Kidney (tissue), 14 donors: ENCODE results near the gene PANX2. TPM values are rescaled to one million over a fixed set of nuclear protein-coding genes. Genes with fewer than 3 reads are reported as not detected.

ENCODE experiments used
- DNase-seq, 5 donors: peaks; one replicate each; pipeline ENCODE4 v3.0.0-alpha.2; 2013 to 2020
- FAIRE-seq: peaks from 2 replicates; lab custom pipeline; 2012; peaks lifted over from hg19 to GRCh38; lab: Jason Lieb, UNC
- H3K27ac ChIP-seq, 2 donors: one replicate each; pipeline ENCODE4 v1.7.0; 2013; ENCODE audit warnings: low read depth in 2 of 2, low read length in 2 of 2, inconsistent platforms in 1 of 2
- H3K27me3 ChIP-seq: one replicate; pipeline ENCODE4 v1.7.1; 2013; ENCODE audit warnings: low read length, inconsistent platforms; ENCODE audit not compliant: control insufficient read depth, insufficient read depth
- H3K36me3 ChIP-seq, 3 donors: one replicate each; pipeline versions ENCODE4 v1.7.0 to v1.7.1; 2013; ENCODE audit warnings: low read length in 3 of 3, control low read depth in 1 of 3, inconsistent platforms in 1 of 3; ENCODE audit not compliant: insufficient read depth in 3 of 3, control insufficient read depth in 2 of 3
- H3K4me1 ChIP-seq, 3 donors: one replicate each; pipeline versions ENCODE4 v1.7.0 to v1.7.1; 2013; ENCODE audit warnings: low read length in 3 of 3, inconsistent platforms in 1 of 3, low read depth in 1 of 3; ENCODE audit not compliant: control insufficient read depth in 2 of 3, insufficient read depth in 2 of 3
- H3K4me3 ChIP-seq, 3 donors: one replicate each; pipeline versions ENCODE4 v1.7.0 to v1.8.1; 2013; ENCODE audit warnings: low read length in 3 of 3, control low read depth in 1 of 3, inconsistent platforms in 1 of 3
- H3K9ac ChIP-seq, 3 donors: one replicate each; pipeline versions ENCODE4 v1.7.0 to v1.7.1; 2013; ENCODE audit warnings: low read length in 3 of 3, control low read depth in 1 of 3, inconsistent platforms in 1 of 3
- H3K9me3 ChIP-seq, 3 donors: one replicate each; pipeline versions ENCODE4 v1.7.0 to v1.7.1; 2013; ENCODE audit warnings: low read length in 3 of 3, control low read depth in 1 of 3, inconsistent platforms in 1 of 3; ENCODE audit not compliant: control insufficient read depth in 2 of 3, insufficient read depth in 1 of 3
- intact Hi-C: fragments of 100-400 bp; cut with DNase I; formaldehyde crosslinking; loops from one replicate; pipeline ENCODE4 v1.11.1; 2022
- polyA plus RNA-seq: library from polyadenylated mRNA; stranded (reverse); fragments of 350-450 nt; fragmentation: Illumina TruSeq; extraction: RNeasy Lipid Tissue Mini Kit (QIAGEN cat#74804); gene quantifications from one replicate; pipeline ENCODE4 v1.2.3, GENCODE V29; 2014; ENCODE audit warnings: low read depth, low replicate concordance; ENCODE audit not compliant: insufficient read depth
- total RNA-seq: library from RNA; stranded (reverse); fragmentation: NEBNext Ultra II Directional; extraction: Animal tissue kit (Norgen Biotek cat#: 25700); gene quantifications from one replicate; pipeline ENCODE4 v1.2.1, GENCODE V29; 2021
- TF ChIP-seq, protein P1 (sequence below): IDR thresholded peaks from 3 replicates; pipeline ENCODE4 v1.5.1; 2012; ENCODE audit warnings: mild to moderate bottlenecking, moderate library complexity, borderline replicate concordance; ENCODE audit not compliant: insufficient read depth; ENCODE audit errors: extremely low read depth
- donor health status: control.
- donor health status: control.
- donor health status: control.
- donor health status: control.
- donor health status: control.
- donor health status: DM: yes; HTN: yes; CAD: no.
- donor health status: Normal renal cell carcinoma (clear cell type).

PANX2 gene
- total and polyA plus RNA-seq, 2 donors from 2014 or later, result 1.0 to 4.3 TPM

DNA sequence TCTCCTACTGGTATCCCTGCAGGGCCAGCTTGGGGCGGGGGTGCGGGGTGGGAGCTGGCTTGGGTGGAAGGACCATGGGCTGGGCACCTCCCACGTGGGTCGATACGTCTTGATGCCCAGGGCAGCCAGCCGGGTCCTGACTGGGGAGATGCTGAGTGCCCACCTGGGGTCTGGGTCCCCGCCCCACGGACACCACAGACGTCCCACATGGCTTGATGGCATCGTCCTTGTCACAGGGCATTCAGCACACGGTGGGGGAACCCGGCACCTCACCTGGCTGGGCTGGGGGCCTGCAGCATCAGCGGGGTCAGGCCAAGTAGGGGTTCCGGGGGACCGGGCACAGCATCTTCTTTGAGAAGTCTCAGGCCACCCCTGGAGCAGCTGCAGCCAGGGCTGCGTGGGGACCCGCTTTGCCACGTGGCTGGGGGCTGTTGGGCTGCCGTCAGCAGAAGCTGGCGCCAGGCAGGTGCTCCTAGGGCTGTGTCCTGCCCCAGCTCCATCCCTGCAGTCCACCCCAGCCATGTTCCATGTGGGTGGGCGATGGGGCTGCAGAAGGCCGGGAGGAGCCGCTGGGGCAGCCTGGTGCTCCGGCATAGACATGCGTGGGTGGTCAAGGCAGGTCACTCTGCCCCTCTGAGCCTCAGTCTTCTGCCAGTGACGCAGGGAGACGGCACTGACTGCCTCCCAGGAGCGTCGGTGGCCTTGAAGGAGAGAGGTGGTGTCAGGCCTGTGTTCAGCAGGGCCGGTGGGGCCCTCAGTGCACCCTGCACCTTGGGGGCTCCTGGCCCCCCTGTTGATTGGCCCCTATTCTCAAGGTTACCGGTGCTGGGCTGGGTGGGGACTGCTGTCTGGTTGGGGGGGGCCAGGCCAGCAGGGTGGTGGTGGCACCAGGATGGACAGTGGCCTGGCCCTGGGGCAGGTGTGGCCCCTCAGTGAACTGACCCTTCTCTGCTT lies 38.7 kb downstream of the PANX2 start:
- intact Hi-C loops, result no loop called here
- Histone ChIP-seq H3K9ac (no peak overlapping the region), H3K9me3 (no peaks in the 10 kb centered on the region), H3K36me3 (peaks cover 8 to 35% (median 10%) of the 10 kb centered on the region in 3 donors), H3K27me3 (no peaks in the 10 kb centered on the region), H3K4me1 (peaks cover 0 to 8% (median 7%) of the 10 kb centered on the region in 3 donors), H3K4me3 (no peak overlapping the region), H3K27ac (no peak overlapping the region)
- DNase-seq (peak in 2 of 5 donors; percentile 51 to 79), FAIRE-seq (no peak)
- TF ChIP-seq, protein P1, sequence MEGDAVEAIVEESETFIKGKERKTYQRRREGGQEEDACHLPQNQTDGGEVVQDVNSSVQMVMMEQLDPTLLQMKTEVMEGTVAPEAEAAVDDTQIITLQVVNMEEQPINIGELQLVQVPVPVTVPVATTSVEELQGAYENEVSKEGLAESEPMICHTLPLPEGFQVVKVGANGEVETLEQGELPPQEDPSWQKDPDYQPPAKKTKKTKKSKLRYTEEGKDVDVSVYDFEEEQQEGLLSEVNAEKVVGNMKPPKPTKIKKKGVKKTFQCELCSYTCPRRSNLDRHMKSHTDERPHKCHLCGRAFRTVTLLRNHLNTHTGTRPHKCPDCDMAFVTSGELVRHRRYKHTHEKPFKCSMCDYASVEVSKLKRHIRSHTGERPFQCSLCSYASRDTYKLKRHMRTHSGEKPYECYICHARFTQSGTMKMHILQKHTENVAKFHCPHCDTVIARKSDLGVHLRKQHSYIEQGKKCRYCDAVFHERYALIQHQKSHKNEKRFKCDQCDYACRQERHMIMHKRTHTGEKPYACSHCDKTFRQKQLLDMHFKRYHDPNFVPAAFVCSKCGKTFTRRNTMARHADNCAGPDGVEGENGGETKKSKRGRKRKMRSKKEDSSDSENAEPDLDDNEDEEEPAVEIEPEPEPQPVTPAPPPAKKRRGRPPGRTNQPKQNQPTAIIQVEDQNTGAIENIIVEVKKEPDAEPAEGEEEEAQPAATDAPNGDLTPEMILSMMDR, result no peak

DNA sequence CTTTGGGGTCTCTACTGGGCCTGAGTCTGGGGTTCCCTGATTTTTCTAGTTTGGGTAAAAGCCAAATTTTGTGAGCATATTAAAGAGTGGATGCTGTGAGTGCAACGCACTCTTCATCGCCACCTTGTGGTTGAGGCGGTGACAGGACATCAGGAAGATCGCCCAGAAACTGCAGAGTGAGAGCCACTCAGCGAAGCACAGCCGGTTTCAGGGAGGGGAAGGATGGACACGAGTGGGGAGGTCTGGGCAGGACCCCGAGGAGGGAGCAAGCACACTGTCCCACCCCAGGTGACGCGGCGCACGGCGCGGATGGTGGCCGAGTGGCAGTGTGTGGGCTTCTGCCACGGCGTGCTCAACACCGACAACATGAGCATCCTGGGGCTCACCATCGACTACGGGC lies 39.4 kb downstream of the PANX2 start:
- Histone ChIP-seq H3K9me3 (no peaks in the 10 kb centered on the region), H3K27ac (no peak overlapping the region), H3K27me3 (no peaks in the 10 kb centered on the region), H3K4me3 (no peak overlapping the region), H3K9ac (no peak overlapping the region), H3K36me3 (peaks cover 8 to 39% (median 12%) of the 10 kb centered on the region in 3 donors), H3K4me1 (peaks cover 0 to 8% (median 3%) of the 10 kb centered on the region in 3 donors)
- TF ChIP-seq, protein P1, result peak; percentile 83
- intact Hi-C loops, result loop anchor here (5.0 kb wide), 1 partner anchor 63 kb away; no protein-coding TSS in a partner anchor
- no peak for FAIRE-seq
- peak; percentile 54 to 85 (median 67) for DNase-seq

DNA sequence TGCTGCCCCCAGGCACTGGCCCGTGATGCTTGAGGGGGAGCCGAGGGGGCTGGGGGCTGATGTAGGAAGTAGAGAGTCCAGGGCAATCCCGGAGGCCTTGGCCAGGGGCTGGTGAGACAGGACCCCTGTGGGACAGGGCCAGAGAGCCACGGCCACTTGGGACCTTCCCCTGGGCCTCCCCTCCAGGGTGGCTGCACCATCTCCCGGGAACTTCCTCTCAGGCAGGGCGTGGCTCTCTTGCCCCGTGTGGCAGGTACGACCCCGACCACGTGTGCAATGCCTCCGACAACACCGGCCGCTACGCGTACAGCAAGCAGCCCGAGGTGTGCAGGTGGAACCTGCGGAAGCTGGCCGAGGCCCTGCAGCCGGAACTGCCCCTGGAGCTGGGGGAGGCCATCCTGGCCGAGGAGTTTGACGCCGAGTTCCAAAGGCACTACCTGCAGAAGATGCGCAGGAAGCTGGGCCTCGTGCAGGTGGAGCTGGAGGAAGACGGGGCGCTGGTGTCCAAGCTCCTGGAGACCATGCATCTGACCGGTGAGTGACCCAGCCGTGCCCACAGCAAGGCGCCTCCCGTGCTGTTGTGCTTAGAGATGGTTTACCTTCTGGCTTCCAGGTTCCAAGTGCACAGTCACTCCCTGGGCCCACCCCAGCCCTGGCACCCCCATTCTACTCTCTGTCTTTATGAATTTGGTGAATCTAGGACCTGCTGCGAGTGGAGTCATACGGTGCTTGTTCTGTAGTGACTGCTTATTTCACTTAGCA lies 40.0 kb downstream of the PANX2 start:
- Histone ChIP-seq H3K4me3 (no peak overlapping the region), H3K27ac (no peak overlapping the region), H3K9me3 (no peaks in the 10 kb centered on the region), H3K4me1 (peaks cover 0 to 10% (median 0%) of the 10 kb centered on the region in 3 donors), H3K9ac (no peak overlapping the region), H3K36me3 (peaks cover 8 to 43% (median 14%) of the 10 kb centered on the region in 3 donors), H3K27me3 (no peaks in the 10 kb centered on the region)
- FAIRE-seq (no peak), DNase-seq (peak in 2 of 5 donors; percentile 37 to 80)
- TF ChIP-seq, protein P1, result no peak
- intact Hi-C loops, result loop anchor here (5.0 kb wide), 1 partner anchor 63 kb away; no protein-coding TSS in a partner anchor
